GM21737 (cell line): ENCODE data around the gene SMARCC1.
A peak's percentile ranks its signal among the peaks of the same experiment; 100 is the strongest.
"Not testable (repeated sequence)": the region's sequence is repeated elsewhere in the genome, so short reads cannot be mapped to it uniquely, and the experiment has no call there.

Source experiments
- ATAC-seq: cut with Tn5 transposase; IDR thresholded peaks from one replicate; pipeline ENCODE4 v1.9.1; 2021; ENCODE audit warnings: mild to moderate bottlenecking, moderate library complexity; ENCODE audit not compliant: unreplicated experiment

SMARCC1 gene

GRCh38 chr3:47772047-47772446, 9.6 kb downstream of the SMARCC1 start:
- ATAC-seq: no peak

GRCh38 chr3:47766186-47766585, 15.5 kb downstream of the SMARCC1 start:
- no peak for ATAC-seq

DNA sequence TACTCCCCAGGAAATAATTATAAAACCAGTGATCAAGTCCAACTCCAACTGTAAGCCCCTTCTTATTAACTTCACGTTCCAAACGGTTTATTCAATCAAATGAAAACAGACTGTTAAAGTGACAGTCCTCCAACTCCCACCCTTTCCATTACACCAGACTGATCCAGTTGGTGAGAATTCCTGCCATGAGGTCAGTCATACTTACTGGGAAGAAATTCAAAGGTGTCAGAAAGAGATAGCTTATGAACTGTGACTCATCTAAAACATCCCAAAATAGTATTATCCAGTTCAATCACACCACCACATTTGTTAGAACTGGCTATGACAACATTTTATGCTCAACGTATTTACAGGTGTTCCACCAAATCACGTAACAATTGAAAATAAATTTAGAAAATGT, 19.5 kb downstream of the SMARCC1 start:
- no peak for ATAC-seq

GRCh38 chr3:47761046-47761445, 20.6 kb downstream of the SMARCC1 start:
- no peak for ATAC-seq

DNA sequence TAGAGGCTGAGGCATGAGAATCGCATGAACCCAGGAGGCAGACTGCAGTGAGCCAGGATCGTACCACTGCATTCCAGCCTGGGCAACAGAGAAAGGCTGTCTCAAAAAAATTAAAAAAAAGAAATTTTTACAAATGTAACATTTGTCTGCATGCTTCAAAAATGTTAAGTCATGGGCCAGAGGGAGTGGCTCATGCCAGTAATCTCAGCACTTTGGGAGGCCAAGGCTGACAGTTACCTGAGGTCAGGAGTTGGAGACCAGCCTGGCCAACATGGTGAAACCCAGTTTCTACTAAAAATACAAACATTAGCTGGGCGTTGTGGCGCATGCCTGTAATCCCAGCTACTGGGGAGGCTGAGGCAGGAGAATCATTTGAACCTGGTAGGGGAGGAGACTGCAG, 21.5 kb downstream of the SMARCC1 start:
- not testable (repeated sequence) for ATAC-seq

DNA sequence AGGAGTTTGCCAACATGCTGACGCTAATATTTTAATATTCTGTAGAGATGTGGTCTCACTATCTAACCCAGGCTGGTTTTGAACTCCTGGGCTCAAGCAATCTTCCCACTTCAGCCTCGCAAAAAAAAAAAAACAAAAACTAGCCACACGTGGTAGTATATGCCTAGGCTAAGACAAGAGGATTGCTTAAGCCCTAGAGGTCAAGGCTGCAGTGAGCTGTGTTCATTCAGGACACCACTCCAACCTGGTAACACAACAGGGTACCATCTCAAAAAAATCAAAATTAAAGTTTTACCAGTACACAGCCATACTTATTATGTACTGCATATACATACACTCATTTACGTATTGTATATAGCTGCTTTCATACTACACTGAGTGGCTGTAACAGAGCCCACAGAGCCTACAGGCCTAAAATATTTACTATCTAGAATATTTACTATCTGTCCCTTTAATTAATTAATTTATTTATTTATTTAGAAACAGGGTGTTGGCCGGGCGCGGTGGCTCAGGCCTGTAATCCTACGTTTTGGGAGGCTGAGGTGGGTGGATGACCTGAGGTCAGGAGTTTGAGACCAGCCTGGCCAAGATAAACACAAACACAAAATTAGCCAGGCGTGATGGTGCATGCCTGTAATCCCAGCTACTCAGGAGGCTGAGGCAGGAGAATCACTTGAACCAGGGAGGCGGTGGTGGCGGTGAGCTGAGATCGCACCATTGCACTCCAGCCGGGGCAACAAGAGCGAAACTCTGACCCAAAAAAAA, 23.2 kb downstream of the SMARCC1 start:
- ATAC-seq: no peak

- ATAC-seq: no peak
Measured at GRCh38 chr3:47752716-47753115, 29.0 kb downstream of the SMARCC1 start.

DNA sequence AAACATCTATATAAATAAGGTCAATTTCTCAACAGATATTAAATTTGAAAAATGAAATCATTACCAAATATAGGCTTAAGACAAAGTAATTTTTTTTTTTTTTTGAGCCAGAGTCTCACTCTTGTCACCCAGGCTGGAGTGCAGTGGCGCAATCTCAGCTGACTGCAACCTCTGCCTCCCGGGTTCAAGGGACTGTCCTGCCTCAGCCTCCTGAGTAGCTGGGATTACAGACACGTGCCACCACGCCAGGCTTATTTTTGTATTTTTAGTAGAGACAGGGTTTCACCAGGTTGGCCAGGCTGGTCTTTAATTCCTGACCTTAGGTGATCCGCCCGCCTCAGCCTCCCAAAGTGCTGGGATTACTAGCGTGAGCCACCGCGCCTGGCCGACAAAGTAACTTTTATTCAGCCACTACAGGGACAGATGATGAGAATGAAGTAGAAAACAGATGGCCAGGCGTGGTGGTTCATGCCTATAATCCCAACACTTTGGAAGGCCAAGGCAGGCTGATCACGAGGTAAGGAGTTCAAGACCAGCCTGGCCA, 30.8 kb downstream of the SMARCC1 start:
- not testable (repeated sequence) for ATAC-seq

DNA sequence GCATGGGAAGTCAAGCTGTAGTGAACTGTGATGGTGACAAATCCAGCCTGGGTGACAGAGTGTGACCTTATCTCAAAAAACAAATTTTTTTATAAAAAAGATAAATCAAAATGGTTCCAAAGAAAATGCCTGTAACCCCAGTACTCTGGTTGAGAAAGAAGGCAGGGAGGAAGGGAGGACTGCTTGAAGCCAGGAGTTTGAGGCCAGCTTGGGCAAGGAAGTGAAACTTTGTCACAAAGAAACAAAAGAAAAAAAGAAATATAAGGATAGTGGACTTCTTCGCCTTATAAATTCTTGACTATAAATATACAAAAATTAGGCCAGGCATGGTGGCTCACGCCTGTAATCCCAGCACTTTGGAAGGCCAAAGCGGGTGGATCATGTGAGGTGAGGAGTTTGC, 34.1 kb downstream of the SMARCC1 start:
- ATAC-seq: no peak

DNA sequence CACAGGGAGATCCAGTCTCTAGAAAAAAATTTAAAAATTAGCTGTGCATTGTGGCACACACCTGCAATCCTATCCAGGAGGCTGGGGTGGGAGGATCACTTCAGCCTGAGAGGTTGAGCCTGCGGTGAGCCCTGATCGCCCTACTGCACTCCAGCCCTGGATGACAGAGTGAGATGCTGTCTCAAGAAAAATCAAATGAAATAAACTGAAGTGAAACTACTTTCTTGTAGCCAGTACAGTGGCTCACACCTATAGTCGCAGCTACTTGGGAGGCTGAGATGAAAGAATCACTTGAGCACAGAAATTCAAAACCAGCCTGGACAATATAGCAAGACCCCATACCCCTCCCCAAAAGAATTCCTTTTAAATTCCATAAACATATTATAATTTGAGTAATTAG, 35.4 kb downstream of the SMARCC1 start:
- no peak for ATAC-seq

- ATAC-seq: no peak
Measured at GRCh38 chr3:47743855-47744254, 37.8 kb downstream of the SMARCC1 start.

DNA sequence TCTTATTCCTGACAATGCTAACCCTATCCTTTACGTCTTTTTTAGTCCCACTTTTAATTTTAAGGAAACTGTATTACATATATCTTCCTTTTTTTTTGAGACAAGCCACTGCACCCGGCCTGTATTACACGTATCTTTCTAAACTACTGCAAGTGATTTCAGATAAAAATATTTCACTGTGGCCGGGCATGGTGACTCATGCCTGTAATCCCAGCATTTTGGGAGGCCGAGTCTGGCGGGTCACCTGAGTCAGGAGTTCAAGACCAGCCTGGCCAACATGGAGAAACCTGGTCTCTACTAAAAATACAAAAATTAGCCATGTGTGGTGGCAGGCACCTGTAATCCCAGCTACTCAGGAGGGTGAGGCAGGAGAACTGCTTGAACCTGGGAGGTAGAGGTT, 38.3 kb downstream of the SMARCC1 start:
- not testable (repeated sequence) for ATAC-seq

GRCh38 chr3:47741925-47742324, 39.8 kb downstream of the SMARCC1 start:
- peak; percentile 55 for ATAC-seq

DNA sequence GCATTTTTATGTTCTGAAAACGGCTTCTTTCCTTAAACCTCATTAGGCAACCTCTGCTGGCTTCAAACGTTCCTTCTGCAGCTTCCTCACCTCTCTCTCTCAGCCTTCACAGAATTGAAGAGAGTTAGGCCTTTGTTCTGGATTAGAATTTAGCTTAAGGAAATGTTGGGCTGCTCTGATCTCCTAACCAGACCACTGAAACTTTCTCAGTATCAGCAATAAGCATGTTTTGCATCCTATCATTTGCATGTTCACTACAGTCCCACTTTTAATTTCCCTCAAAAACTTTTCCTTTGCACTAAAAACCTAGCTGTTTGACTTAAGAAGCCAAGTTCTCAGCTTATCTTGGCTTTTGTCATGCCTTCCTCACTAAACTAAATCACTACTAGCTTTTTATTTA, 49.5 kb downstream of the SMARCC1 start:
- ATAC-seq: no peak

- ATAC-seq: no peak
Measured at GRCh38 chr3:47731061-47731460, 50.6 kb downstream of the SMARCC1 start.

DNA sequence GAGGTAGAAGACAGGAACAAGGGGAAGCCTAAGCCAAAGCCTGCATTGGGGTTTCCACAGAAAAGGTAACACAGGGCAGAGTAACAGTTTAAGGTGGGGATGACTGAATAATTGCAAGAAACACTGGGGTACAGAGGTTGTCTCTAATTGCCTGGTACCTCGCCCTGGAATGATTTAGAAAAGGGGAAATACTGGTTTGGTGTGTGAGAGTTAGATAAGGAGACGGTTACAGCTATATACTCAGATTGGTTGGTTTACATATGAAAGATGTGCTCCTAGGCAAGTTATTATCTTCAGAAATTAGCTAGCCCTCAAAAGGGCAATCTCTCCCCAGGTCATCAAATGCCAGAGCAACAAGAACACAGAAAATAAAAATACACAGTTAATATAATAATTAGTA, 58.8 kb downstream of the SMARCC1 start:
- ATAC-seq: no peak

- not testable (repeated sequence) for ATAC-seq
Measured at GRCh38 chr3:47717448-47717847, 64.2 kb downstream of the SMARCC1 start.

GRCh38 chr3:47716656-47717055, 65.0 kb downstream of the SMARCC1 start:
- no peak for ATAC-seq

- ATAC-seq: no peak
Measured at GRCh38 chr3:47715928-47716327, 65.8 kb downstream of the SMARCC1 start.

DNA sequence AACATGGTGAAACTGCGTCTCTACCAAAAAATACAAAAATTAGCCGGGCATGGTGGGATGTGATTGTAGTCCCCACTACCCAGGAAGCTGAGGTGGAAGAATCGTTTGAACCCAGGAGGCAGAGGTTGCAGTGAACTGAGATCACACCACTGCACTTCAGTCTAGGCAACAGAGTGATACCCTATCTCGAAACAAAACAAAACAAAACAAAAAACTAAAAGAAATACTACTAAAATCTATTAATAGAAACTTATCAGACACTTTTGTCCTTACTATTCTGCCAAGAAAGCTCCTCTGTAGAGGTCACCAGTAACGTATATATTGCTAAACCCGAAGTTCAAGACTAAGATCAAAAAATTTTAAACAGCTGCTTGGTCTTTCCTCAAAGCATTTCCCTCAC, 67.1 kb downstream of the SMARCC1 start:
- no peak for ATAC-seq

DNA sequence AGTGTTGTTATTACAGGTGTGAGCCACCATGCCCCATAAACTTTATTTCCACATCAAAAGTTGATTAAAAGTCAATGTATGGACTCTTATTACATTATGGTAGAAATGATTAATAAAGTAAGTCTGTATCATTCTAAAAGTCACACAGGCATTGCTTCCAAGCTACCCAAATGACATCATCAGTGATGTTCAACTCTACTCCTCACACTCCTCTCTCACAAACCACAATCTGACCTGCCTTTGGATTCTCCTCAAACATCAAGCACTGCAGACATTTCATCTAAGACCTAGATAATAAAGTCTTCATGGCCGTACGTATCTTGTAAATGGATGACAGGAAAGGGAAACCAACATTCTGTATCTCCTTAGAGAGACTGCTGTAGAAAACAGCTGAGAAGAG, 68.0 kb downstream of the SMARCC1 start:
- no peak for ATAC-seq

DNA sequence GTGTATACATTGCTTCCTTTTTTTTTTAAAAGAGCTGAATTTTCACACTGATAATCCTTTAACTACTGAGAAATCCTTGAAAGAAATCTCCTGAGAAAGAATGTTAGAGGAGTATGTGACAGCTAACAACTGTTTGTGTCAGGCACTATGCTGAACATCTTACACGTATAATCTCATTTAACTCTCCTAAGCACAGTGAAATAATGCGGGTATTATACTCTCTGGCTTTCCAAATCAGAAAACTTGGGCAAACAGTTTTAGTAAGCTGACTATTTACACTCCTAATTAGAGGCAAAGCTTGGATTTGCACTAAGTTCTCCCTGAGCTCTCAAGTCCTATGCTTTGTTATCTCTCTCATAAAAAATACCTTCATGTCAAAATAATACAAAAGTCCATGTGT, 69.3 kb downstream of the SMARCC1 start:
- ATAC-seq: no peak

- ATAC-seq: no peak
Measured at GRCh38 chr3:47711596-47711995, 70.1 kb downstream of the SMARCC1 start.
